HG02798 (cell line): Measurements from ENCODE around the gene DOK1.

Experiments used
- ATAC-seq: cut with Tn5 transposase; IDR thresholded peaks from one replicate; pipeline ENCODE4 v1.9.1; 2021; ENCODE audit warnings: mild to moderate bottlenecking; ENCODE audit not compliant: unreplicated experiment, poor library complexity

Gene DOK1

DNA sequence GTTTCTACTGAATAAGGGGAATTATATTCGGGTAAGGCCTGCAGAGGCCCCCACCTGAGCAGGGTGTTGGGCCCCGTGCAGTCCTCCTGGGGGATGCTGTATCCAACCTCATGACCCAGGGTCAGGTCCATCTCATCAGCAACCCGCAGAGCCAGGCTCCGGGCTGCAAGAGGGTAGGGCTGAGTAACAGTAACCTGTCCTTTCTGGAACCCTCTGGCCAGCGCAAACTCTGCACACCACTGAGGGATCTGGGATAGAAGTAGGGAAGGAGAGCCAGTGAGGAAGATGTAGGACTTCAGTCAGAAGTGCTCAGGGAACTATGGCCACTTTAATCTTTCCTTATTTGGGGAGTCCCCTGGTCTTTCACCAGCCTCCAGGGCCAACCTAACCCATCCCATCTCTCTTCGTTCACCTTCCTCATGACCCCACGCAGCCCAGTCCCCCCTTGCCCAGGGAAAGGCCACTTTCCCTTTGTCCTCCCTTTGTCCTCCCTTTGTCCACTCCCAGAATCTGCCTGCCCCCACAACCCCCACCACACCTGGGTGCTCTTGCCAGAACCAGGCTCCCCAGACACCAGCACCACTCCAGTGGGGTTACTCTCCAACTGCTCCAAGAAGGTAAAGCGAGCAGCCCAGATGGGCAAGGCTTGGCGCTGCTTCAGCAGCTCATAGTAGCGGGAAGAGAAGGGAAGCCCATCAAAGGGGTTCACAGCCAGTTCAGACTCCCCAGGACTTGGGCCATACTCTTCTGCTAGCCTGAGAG lies 29.4 kb upstream of the DOK1 start:
- ATAC-seq, result no peak

DNA sequence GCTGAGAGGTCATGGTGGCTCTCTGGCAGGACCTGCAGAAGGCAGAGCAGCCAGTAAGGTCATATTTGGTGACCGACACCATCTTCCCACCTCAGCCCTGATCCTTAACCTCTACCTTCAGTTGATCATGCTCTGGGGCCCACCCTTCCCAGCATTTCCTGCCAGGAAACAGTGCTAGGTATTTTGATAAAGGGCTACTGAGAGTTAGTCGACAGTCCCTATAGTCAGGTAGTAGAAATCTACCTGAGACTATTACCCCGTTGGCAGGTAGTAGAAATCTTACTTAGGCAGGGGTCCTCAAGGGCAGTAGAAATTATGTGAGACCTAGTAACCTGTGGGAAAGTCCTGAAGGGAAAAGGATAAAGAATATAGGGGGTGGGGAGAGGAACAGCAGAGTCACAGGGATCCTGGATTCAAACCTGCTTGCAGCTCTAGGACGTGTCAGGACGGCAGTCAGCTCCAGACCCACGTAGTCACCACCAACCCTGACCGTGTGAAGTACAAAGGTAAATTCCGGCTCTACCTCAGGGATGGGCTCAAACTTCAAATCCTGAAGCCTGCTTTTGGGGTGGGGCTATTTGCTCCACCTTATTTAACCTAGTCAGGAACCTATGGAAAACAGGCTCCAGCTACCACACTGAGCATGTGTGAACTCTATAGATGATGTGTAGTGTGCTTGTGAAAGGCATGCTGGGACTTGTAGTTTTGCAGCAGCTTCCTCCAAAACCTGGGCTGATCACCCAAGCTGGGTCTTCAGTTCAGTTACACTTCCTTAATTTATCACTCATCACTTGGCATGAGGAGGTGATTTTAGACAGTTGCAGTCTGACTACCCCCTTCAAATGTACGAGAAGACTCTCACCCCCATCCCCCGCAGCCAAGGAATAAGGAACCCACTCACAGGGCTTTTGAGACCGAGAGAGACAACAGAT lies 28.5 kb upstream of the DOK1 start, which contains the start of gene DQX1:
DQX1 (minus strand) TSS at position 515 of the 932 bp plus-strand sequence; CDS start at position 13, 502 bp downstream.
- ATAC-seq, result no peak

DNA sequence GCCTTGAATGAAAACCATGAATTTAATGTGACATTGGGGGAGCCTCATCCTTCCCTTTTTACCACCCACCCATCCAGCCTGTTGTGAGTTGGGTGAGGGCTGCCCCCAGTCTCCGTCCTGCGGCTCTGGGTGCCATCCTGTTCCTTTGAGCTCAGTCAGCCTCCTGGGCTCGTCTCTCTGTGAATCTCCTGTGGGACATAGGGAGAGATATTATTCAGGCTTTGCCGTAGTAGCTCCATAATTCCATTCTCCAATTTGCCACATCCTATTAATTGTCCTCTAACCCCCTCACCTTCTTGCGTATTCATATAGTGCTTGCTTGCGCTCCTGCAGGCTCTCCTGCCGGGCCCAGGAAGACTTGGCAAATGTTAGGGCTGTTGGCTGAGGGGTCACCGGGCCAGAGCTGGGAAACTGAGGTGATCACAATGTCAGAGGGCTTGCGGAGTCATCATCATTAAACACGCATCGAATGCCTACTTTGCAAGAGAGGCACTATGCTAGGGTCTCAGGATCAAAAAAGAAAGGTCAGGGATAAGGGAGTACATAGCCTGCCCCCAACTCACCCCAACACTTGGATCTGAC lies 27.8 kb upstream of the DOK1 start:
- no peak for ATAC-seq

GRCh38 chr2:74527741-74528140 lies 26.8 kb upstream of the DOK1 start:
- no peak for ATAC-seq

DNA sequence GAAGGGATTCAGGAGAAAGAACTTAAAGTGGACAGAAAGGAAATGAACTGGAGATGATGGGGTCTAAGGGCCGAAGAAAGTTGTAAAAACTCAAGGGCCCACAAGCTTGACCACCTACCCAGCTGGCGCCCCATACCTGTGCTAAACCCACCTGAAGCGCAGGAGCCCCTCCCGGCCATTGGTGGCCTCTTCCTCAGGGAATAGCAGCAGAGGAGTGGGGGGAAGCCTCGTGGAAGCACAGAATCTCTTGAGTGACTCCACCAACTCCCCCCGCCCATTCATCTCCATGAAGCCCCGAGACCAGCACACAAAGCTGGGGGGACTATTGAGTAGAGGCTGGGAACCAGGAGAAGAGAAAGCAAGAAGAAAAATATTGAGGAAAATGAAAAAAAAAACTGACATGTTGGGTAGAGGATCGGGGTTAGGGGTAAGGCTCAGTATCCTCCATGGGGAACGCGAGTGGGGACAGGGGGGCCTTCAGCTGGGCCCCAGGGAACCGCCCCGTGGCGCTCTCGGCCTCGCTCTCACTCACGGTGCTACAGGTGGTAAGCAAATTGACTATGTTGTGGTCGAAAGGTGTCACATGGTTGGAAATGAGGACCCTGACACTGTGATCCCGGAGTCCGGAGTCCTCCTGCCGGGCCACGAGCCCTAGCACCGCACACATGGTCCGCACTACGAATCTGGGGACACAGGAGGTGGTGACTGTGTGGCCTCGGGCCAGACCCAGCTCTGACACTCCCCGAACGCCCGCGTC lies 25.7 kb upstream of the DOK1 start:
- ATAC-seq, result peak; percentile 3

DNA sequence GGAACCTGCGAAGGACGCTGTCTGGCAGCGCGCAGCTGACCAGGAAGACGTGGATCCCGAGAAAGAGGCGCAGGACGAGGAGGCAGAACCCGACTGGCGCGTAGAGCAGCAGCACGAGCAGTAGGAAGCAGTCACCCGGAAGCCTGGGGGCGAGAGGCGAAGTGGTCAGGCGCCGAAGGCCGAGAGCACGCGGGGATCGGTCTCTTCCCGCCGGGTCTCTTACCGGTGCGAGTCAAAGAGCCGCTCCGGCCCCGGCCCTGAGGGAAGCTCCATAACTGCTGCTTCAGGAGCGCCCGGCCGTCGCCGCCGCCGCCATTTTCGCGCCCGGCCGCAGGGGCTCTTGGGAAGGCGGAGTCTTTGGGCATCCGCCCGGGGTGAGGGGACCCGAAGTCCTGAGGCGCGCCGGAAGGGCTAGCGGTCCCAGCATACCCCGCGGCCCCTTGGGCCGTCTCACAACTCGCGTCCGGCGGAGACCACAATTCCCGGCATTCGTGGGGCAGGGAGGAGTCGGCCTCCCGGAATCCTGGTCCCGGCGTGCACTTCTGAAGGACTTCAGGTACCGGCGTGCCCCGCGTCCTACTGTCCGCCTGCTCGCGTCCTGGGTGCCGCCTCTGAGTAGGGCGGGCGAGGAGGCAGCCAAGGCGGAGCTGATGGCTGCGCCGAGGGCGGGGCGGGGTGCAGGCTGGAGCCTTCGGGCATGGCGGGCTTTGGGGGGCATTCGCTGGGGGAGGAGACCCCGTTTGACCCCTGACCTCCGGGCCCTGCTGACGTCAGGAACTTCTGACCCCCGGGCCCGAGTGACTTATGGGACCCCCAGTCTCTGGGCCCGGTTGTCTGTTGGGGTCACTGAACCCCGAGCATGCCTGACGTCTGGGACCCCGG lies 24.9 kb upstream of the DOK1 start, which contains the start of the genes AUP1 and HTRA2:
AUP1 (minus strand) TSS at position 350 of the 882 bp plus-strand sequence; CDS start at position 273, 77 bp downstream.
HTRA2 (plus strand) TSS at position 577 of the 882 bp plus-strand sequence; CDS start at position 651, 74 bp downstream.
- ATAC-seq, result peak; percentile 86

- peak; percentile 31 for ATAC-seq
These were observed 24.0 kb upstream of the DOK1 start for GRCh38 chr2:74530239-74531187.

GRCh38 chr2:74531666-74532065 lies 22.9 kb upstream of the DOK1 start:
- no peak for ATAC-seq

DNA sequence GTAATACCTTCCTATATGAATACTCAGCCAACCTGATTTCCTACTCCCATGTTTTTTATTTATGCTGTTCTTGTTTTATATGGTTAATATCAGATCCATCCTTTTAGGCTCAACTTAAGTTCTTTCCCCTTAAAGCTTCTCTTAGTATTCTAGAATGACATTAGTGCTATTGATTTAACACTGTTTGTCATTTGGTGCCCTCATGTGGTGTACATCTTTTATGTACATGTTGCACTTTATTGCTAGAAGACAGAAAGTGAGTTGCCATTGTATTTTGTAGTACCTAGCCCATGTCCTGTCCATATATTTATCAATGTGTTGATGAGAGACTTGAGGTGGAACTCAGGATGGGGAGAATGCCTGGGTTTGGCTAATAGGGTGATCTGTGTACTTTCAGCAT lies 22.3 kb upstream of the DOK1 start:
- ATAC-seq, result no peak

DNA sequence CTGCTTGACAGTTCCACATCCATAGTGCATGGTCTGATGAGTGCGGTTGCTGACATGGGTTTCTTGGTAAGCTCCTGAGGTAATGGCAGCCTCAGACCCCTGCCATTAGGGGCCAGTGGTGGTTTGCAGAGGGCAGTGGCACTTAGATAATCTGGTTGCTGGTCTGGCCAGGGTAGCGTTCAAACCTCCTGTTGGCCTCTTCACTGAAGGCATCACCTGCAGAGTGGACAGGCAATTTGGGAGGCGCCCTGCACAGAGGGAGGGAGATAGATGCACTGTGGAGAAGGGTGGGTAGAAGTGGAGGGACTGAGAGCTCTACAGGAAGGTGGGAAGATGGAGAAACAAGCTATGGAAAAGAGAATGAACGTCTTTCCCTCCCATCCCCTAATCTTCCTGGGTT lies 21.1 kb upstream of the DOK1 start:
- no peak for ATAC-seq

GRCh38 chr2:74534411-74534810 lies 20.1 kb upstream of the DOK1 start:
- no peak for ATAC-seq

GRCh38 chr2:74535440-74535965 lies 19.0 kb upstream of the DOK1 start:
- no peak for ATAC-seq

DNA sequence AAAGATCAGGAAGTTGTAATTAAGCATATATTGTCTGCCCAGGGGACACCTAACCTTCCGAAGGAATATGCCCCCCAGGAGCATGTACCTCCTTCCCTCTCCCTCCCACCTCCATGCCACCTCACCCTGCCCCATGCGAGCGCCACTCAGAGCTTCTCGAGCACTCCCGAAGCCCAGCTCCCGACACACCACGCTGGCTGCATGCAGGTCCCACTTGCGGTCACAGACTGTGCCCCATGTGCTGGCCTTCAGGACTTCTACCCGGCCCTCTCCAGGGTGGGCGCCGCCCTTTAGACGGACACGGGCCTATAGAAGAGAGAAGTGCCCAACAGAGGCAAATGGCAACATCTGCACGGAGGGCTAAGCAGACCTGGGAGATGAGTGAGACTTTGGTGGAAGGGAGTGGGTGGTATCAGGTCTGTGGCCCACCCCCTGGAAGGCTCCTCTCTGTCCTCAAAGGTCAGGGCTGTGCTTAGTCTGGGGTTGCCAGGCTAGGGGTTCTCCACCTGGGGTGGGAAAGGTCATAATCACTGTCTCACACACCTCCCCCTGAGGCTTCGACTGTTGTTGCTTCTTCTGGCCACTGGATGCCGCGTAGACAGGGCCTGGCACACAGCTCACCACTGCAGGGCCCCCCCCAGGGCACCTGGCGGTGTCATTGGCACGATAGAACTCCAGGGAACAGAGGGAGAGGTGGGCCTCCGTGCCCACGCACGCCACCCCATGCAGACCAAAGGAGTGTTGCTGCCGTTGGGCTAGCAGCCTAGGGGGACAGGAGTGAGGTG lies 18.2 kb upstream of the DOK1 start:
- no peak for ATAC-seq

DNA sequence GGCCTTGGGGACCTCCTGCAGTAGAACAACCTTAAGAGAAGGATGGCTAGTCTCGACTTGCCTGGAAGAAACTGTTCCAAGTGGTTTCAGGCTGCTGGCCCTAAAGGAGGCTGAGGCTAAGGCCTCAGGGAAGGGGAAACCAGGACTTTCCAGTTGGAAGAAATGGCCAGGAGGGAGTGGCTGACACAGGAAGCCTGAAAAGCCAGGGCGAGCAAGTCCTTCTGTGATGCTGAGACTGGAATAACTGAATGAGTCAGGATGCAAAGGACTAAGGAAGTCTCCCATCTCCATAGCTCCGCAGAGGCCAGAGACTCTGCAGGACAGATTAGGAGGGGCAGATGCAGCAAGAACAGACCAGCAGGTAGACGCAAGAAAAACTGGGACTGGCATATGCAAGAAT lies 17.4 kb upstream of the DOK1 start:
- no peak for ATAC-seq

DNA sequence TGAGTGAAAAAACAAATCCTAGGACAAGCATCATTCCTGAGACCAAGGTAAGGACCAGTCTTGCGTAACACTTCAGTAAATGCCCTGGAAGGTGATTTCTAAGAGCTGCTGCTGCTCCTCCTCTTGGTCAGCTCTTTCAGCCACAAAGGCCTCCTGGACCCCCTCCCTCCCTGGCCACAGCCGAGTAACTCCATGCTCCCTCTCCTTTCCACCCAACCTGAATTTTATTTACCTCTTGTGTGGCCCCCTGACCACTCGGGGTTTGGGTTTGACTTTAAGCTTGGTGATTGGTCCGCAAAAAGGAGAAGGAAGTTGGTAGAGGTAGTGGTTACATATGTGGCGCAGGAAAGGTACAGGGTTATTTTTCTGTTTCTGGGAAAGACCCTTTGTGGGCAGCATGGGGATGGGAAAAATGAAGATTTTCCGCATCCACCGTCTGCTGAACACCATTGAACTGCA lies 15.6 kb upstream of the DOK1 start:
- ATAC-seq, result no peak

GRCh38 chr2:74540291-74540690 lies 14.2 kb upstream of the DOK1 start:
- no peak for ATAC-seq

DNA sequence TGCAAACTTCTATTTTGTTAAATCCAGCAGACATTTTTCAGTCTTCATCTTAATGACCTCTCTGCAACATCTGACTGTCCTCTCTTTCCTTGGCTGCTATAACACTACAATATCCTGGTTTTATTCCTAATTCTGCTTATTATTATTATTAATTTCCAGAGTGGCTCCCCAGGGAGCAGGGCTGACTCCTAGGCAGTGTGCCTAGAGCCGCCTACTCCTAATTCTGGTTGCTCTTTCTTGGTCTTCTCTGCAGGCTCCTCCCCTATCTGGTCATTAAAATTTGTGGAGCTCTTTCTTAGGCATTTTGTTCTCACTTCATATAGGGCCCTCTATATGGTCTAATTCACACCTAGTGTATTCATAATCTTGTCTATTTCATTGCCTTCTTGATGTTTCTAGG lies 11.5 kb upstream of the DOK1 start:
- no peak for ATAC-seq
